ENCODE results near the gene PEAK1.
"Not testable (repeated sequence)": the region's sequence is repeated elsewhere in the genome, so short reads cannot be mapped to it uniquely, and the experiment has no call there.

Gene PEAK1

DNA sequence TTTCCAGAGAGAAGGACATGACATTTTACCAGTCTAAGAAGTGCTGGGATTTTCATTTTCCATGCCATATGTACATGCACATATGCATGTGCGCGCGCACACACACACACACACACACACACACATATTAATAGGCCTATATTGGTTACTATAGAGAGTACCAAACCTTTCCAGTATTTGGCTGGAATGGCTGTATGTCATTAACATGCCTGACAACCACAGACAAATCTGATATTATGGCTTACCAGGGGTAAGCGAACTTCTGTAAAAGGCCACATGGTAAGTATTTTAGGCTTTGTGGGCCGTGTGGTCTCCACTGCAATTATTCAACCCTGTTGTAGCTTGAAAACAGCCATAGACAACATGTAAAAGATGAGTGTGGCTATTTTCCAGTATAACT is 251.8 kb downstream of the PEAK1 start:
- no peak overlapping the region for H3K4me3 ChIP-seq (ENCODE audit: low read length)
- TF ChIP-seq, protein P1, sequence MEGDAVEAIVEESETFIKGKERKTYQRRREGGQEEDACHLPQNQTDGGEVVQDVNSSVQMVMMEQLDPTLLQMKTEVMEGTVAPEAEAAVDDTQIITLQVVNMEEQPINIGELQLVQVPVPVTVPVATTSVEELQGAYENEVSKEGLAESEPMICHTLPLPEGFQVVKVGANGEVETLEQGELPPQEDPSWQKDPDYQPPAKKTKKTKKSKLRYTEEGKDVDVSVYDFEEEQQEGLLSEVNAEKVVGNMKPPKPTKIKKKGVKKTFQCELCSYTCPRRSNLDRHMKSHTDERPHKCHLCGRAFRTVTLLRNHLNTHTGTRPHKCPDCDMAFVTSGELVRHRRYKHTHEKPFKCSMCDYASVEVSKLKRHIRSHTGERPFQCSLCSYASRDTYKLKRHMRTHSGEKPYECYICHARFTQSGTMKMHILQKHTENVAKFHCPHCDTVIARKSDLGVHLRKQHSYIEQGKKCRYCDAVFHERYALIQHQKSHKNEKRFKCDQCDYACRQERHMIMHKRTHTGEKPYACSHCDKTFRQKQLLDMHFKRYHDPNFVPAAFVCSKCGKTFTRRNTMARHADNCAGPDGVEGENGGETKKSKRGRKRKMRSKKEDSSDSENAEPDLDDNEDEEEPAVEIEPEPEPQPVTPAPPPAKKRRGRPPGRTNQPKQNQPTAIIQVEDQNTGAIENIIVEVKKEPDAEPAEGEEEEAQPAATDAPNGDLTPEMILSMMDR (IDR thresholded peaks at IDR 0.05; ENCODE audit: insufficient read depth, low read depth, low read length, missing control alignments): no peak
- DNase-seq (ENCODE audit: low read depth): no peak

DNA sequence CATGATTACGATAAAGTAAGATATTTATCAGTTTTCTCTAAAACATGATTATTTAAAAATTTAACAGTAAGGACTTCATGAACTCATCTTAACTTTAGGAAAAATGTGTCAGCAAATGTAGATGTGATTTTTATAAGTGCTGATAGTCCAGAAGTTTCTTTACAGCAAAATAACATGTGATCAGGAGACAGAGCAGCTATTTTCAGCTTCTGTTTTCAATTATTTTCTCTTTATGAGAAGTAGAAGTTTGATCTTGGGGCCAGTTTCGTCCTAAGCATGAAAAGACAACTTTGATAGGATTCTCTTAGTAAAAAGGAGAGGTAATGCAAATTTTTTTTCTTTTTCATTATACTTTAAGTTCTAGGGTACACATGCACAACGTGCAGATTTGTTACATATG is 252.5 kb downstream of the PEAK1 start:
- TF ChIP-seq, protein P1 (IDR thresholded peaks at IDR 0.05; ENCODE audit: insufficient read depth, low read depth, low read length, missing control alignments): no peak
- no peak overlapping the region for H3K4me3 ChIP-seq (ENCODE audit: low read length)
- no peak for DNase-seq (ENCODE audit: low read depth)

DNA sequence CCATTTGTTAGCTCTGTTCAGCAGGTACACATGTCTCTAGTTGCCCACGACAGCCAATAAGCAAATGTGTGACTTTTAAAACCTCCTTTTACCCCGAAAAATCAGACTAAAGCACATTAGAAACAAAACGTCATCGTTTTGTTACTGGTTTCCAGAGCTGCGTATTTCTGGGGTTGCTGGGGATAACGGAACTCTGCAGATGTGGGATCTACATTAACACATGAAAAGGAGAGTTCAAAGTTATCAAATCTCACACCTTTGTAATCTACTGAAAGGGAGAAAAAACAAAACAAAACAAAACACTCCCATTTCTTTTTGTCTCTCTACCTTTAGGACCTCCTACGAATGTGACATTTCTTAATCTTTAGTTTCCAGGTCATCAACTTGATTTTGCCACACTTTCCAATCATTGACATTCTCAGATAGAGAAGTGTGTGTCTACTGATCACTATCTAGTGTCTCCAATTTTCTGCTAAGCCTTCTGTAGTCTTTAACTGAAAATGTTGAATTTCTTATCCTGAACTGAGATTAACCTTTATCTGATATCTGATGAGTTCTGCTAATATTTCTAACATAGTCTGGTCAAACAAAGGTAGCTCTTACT is 256.0 kb downstream of the PEAK1 start:
- DNase-seq (ENCODE audit: low read depth): no peak
- no peak overlapping the region for H3K4me3 ChIP-seq (ENCODE audit: low read length)
- TF ChIP-seq, protein P1 (IDR thresholded peaks at IDR 0.05; ENCODE audit: insufficient read depth, low read depth, low read length, missing control alignments): no peak

DNA sequence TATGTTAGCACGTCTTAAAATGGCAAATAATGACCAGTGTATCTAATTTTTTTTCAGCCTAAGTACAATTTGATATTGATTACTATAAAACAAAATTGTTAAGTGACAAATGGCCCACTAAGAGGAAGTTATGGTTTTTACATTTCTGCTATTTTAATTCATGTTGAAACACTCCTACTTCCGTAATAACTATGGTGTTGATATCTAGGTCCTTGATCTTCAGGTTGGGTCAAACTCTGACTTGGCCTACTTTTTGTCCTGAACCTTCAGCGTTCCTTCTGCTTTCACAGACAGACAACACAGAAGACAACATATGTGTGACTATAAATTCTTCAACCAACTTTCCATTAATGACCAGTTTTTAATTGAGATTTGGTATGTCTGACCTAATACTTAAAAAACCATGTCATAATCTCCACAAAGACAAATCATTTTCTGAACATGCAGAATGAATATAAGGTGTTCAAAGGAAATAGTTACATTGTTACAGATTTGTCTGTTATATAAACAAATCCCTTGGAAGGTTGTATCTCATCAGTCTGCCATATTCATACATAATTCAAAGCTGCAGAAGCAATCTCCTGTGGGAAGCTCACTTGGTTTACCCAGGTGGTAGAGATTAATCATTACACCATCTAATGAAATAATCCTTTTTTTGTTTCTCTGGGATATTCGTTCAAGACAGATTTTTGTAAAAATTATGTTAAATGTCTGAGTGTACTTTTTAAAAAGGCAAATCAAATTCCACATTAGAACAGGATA is 256.9 kb downstream of the PEAK1 start:
- DNase-seq (ENCODE audit: low read depth): no peak
- TF ChIP-seq, protein P1 (IDR thresholded peaks at IDR 0.05; ENCODE audit: insufficient read depth, low read depth, low read length, missing control alignments): no peak
- H3K4me3 ChIP-seq (ENCODE audit: low read length): no peak overlapping the region

- TF ChIP-seq, protein P1 (IDR thresholded peaks at IDR 0.05; ENCODE audit: insufficient read depth, low read depth, low read length, missing control alignments): no peak
- no peak overlapping the region for H3K4me3 ChIP-seq (ENCODE audit: low read length)
- peak; percentile 55 for DNase-seq (ENCODE audit: low read depth)
Measured at GRCh38 chr15:77160562-77161478, 259.1 kb downstream of the PEAK1 start.

DNA sequence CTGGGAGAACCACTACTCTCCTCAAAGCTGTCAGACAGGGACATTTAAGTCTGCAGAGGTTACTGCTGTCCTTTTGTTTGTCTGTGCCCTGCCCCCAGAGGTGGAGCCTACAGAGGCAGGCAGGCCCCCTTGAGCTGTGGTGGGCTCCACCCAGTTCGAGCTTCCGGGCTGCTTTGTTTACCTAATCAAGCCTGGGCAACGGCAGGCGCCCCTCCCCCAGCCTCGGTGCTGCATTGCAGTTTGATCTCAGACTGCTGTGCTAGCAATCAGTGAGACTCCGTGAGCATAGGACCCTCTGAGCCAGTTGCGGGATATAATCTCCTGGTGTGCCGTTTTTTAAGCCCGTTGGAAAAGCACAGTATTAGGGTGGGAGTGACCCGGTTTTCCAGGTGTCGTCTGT is 263.9 kb downstream of the PEAK1 start:
- DNase-seq (ENCODE audit: low read depth); H3K4me3 ChIP-seq (ENCODE audit: low read length): not testable (repeated sequence)

DNA sequence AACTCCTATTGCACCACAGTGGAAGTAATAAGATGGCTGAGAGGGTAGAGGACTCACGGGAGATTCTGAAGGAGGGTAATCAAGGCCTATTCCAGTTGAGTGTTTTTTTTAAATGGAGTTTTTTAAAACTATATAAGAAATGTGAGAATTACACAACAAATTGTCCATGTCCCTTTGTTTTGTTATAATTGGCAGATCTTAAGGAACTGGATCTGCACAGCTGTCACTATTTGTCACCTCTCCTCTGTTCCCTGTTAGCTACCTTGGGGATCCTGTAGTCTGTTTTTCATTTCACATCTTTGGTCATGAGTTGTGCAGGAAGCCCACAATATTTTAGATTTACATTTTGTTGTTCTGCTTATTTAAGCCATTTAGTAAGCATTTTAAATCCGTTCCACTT is 271.7 kb downstream of the PEAK1 start:
- TF ChIP-seq, protein P1 (IDR thresholded peaks at IDR 0.05; ENCODE audit: insufficient read depth, low read depth, low read length, missing control alignments): no peak
- DNase-seq (ENCODE audit: low read depth): no peak
- H3K4me3 ChIP-seq (ENCODE audit: low read length): no peak overlapping the region

Measured in epithelial cell of esophagus (primary cell).